Stimulated activated memory B cell treated with anti-CD40 and anti-IgM and Interleukin-4, amounts not matched to agents 10 μg/mL and 1 μg/mL and 100 μg/mL, for 72 hours (primary cell): Measurements from ENCODE around the gene SNCG.
"Not testable (repeated sequence)": the region's sequence is repeated elsewhere in the genome, so short reads cannot be mapped to it uniquely, and the experiment has no call there.

Experiments
- ATAC-seq: fragments of 150-1000 bp; cut with Tn5 transposase; 2 replicates; pipeline ENCODE4 v1.10.0; 2021
- H3K27ac Mint-ChIP-seq: one replicate; pipeline ENCODE4 v1.8.0; 2022; ENCODE audit warnings: mild to moderate bottlenecking, mixed read lengths
- H3K27me3 Mint-ChIP-seq: one replicate; pipeline ENCODE4 v1.8.0; 2022; ENCODE audit warnings: mixed read lengths
- H3K36me3 Mint-ChIP-seq: one replicate; pipeline ENCODE4 v1.8.0; 2022; ENCODE audit warnings: mixed read lengths
- H3K4me1 Mint-ChIP-seq: one replicate; pipeline ENCODE4 v1.8.0; 2022; ENCODE audit warnings: mixed read lengths
- H3K4me3 Mint-ChIP-seq: one replicate; pipeline ENCODE4 v1.8.0; 2022; ENCODE audit warnings: mild to moderate bottlenecking, moderate library complexity, mixed read lengths
- H3K9me3 Mint-ChIP-seq: one replicate; pipeline ENCODE4 v1.8.0; 2022; ENCODE audit warnings: mixed read lengths

The SNCG gene

GRCh38 chr10:86941991-86942421, 16.4 kb upstream of the SNCG start:
- no peak overlapping the region for H3K27ac Mint-ChIP-seq
- H3K36me3 Mint-ChIP-seq = no peaks in the 10 kb centered on the region
- no peak overlapping the region for H3K4me3 Mint-ChIP-seq
- H3K9me3 Mint-ChIP-seq = no peaks in the 10 kb centered on the region
- H3K27me3 Mint-ChIP-seq = peaks cover 9% of the 10 kb centered on the region
- H3K4me1 Mint-ChIP-seq = no peaks in the 10 kb centered on the region
- no peak for ATAC-seq

DNA sequence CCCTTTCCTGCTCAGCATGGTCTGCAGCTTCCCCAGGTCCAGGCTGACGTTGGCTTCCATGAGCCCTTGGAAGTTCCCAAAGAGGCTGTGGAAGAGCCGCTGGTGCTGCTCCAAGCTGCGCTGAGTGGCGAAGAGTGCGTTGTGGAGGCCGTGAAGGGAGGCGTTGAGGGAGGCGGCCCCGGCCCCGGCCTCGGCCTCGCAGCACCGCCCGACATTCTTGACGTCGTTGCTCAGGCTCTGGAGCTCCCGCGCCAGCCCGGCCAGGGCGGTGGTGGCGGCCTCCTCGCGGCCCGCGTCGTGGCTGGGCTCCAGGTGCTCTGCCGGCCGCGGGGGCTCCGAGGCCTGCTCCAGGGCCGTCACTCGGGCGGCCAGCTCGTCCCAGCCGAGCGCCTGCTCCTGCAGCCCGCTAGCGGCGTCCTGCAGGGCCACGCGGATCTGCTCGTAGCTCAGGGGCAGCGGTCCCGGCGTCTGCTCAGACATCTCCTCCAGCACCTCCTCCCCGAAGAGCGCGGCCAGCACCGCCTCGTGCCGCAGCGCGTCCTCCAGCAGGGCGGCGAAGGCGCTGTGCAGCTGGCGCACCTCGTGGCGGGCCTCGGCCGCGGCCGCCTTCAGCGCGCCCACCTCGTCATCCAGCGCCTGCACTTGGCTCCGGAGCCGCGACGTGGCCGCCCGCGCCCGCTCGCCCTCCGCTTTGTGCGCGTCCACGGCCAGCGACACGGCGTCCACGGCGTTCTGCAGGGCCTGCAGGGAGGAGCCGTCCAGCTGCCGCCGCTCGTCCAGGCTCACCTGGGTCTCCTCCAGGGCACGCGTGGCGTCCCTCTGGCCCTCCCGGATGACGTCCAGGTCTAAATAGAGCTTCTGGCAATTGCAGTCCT, 15.7 kb upstream of the SNCG start:
- ATAC-seq = no peak
- no peaks in the 10 kb centered on the region for H3K4me1 Mint-ChIP-seq
- no peaks in the 10 kb centered on the region for H3K36me3 Mint-ChIP-seq
- H3K27me3 Mint-ChIP-seq = peaks cover 12% of the 10 kb centered on the region
- no peak overlapping the region for H3K27ac Mint-ChIP-seq
- H3K4me3 Mint-ChIP-seq = no peak overlapping the region
- no peaks in the 10 kb centered on the region for H3K9me3 Mint-ChIP-seq

DNA sequence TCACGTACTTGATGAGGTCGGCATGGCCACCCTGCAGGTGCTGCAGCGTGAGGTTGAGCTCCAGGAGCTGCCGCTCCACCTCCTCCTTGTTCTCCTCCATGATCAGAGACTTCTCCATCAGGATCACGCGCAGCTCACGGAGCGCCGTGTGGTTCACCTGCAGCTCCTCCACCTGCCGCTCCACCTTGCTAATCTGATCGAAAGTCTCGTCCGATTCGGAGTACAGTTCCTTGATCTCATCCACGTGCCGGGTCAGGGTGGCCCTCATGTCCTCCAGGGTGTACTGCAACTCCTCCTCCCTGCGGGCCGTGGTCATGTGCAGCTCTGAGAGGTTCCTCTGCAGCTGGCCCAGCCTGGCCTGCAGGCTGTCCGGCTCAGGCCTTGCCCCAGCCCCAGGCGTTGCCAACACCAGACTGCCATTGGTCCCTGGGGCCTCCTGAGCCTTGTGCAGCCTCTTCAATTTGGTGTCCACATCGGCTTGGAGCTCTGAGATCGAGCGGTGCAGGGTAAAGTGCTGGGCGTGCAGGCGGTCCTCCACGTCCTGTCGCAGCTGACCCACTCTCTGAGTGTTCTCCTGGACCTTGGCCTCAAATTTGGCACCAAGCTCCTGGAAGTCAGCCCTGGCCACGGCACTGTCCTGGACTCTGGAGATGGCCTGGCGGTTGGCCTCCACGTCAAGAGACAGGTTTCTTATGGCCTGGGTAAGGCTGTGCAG, 14.9 kb upstream of the SNCG start:
- no peaks in the 10 kb centered on the region for H3K4me1 Mint-ChIP-seq

GRCh38 chr10:86944031-86944419, 14.4 kb upstream of the SNCG start:
- Mint-ChIP-seq H3K4me3 (no peak overlapping the region), H3K4me1 (no peaks in the 10 kb centered on the region), H3K9me3 (no peaks in the 10 kb centered on the region), H3K27ac (no peak overlapping the region), H3K27me3 (peaks cover 21% of the 10 kb centered on the region), H3K36me3 (no peaks in the 10 kb centered on the region)
- ATAC-seq = no peak

More for the DNA sequence above, 14.9 kb upstream of the SNCG start:
- Mint-ChIP-seq H3K27me3 (peaks cover 19% of the 10 kb centered on the region), H3K9me3 (no peaks in the 10 kb centered on the region), H3K36me3 (no peaks in the 10 kb centered on the region), H3K27ac (no peak overlapping the region), H3K4me3 (no peak overlapping the region)
- ATAC-seq = no peak

DNA sequence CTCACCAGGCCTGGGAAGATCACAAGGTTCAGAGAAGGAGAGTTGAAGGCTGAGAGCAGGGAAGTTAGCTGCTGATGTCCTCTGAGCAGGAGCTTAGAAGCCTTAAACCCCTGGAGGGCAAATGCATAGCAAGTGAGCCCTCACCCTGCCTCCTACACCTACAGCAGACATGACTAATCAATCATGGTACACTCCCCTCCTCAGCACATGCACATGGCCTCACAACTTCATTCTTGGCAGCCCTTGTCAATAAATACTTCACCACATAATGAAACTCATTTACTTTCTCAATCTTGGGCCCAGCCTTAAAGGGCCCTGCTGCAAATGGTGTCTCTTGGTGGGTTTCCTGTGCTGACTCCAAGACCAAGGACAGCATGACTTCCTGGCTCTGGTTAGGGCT, 13.9 kb upstream of the SNCG start:
- ATAC-seq = no peak

DNA sequence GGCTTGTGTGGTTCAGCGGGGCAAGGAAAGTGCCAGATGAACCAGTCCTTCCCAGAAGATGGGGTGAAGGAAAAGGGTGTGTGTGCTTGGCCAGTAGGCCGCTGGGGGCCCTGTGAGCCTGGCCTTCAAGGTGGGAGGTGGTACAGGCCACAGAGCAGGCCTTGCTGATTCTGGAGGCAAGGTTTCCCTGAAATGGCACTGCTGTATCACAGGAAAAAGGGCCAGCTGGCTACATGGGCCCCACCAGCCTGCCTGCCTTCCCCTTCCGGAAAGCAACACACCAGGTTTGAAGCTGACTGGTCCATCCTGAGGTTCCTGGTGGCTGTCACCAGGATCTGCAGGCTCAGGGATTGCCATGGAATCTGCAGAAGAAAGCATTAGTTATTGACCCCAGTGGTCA, 13.5 kb upstream of the SNCG start:
- ATAC-seq = no peak
- H3K4me3 Mint-ChIP-seq = no peak overlapping the region
- no peaks in the 10 kb centered on the region for H3K36me3 Mint-ChIP-seq
- no peak overlapping the region for H3K27ac Mint-ChIP-seq
- no peaks in the 10 kb centered on the region for H3K4me1 Mint-ChIP-seq
- peaks cover 21% of the 10 kb centered on the region for H3K27me3 Mint-ChIP-seq
- H3K9me3 Mint-ChIP-seq = no peaks in the 10 kb centered on the region

More for the DNA sequence above, 13.9 kb upstream of the SNCG start:
- Mint-ChIP-seq H3K27me3 (peaks cover 21% of the 10 kb centered on the region), H3K4me3 (no peak overlapping the region), H3K9me3 (no peaks in the 10 kb centered on the region), H3K27ac (no peak overlapping the region), H3K36me3 (no peaks in the 10 kb centered on the region), H3K4me1 (no peaks in the 10 kb centered on the region)

DNA sequence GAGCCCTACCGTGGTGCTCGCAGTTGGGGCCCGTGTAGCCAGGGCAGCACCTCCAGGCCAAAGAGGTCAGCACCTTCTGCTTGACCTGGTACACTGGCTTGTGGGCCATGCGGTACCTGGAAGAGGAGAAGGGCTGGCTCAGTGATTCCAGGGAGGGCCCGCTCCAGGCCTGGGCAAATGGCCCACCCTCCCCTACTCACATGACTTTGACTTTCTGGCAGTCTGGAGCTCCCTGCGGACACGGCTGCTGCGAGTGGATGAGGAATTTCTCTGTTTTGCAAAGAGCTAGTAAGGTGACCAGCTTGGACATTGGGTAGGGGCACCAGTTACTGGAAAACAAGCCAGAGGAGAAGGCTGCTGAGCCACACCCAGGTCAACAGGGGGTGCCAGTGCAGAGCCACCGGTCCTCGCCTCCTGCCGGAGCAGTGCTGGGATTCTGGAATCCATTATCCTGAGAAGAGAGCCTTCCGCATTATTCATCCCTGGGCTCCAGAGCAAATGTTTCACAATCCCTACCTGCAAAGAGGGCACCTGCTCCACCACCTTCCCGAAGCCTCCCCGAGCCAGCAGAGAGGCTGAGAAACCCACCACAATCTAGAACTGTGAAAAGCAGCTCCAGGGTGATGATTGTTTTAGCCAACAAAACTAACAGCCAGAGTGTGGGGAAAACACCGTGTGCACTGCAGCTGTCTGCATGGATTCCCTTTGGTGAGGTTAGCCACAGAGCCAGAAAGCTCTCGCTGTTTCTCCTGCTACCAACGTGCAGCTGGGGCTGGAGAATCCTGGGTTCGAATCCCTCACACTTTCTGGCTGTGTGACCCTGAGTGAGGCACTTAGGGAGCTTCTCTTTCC, 12.8 kb upstream of the SNCG start:
- H3K27me3 Mint-ChIP-seq = peaks cover 21% of the 10 kb centered on the region
- no peaks in the 10 kb centered on the region for H3K4me1 Mint-ChIP-seq
- H3K9me3 Mint-ChIP-seq = no peaks in the 10 kb centered on the region
- no peaks in the 10 kb centered on the region for H3K36me3 Mint-ChIP-seq
- H3K4me3 Mint-ChIP-seq = no peak overlapping the region
- H3K27ac Mint-ChIP-seq = no peak overlapping the region
- ATAC-seq = no peak

- no peak for ATAC-seq
- H3K27me3 Mint-ChIP-seq = peaks cover 21% of the 10 kb centered on the region
- no peak overlapping the region for H3K4me3 Mint-ChIP-seq
- H3K36me3 Mint-ChIP-seq = no peaks in the 10 kb centered on the region
- H3K9me3 Mint-ChIP-seq = no peaks in the 10 kb centered on the region
- H3K27ac Mint-ChIP-seq = no peak overlapping the region
- H3K4me1 Mint-ChIP-seq = no peaks in the 10 kb centered on the region
Observed at GRCh38 chr10:86946213-86947155, 11.9 kb upstream of the SNCG start.

DNA sequence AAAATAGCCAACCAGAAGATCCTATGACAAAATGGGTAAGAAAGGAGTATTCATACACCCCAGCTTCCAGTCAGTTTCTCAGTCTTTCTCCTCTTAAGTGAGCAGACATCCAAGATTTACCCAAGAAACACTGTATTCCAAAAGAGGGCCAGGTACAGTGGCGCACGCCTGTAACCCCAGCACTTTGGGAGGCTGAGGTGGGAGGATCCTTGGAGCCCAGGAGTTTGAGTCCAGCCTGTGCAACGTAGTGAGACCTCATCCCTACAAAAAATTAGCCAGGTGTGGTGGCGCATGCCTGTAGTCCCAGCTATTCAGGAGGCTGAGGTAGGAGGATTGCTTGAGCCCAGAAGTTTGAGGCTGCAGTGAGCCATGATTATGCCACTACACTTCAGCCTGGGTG, 10.6 kb upstream of the SNCG start:
- H3K4me1 Mint-ChIP-seq, H3K27ac Mint-ChIP-seq, H3K36me3 Mint-ChIP-seq, ATAC-seq, H3K9me3 Mint-ChIP-seq, H3K4me3 Mint-ChIP-seq: not testable (repeated sequence)
- peaks cover 21% of the 10 kb centered on the region for H3K27me3 Mint-ChIP-seq

DNA sequence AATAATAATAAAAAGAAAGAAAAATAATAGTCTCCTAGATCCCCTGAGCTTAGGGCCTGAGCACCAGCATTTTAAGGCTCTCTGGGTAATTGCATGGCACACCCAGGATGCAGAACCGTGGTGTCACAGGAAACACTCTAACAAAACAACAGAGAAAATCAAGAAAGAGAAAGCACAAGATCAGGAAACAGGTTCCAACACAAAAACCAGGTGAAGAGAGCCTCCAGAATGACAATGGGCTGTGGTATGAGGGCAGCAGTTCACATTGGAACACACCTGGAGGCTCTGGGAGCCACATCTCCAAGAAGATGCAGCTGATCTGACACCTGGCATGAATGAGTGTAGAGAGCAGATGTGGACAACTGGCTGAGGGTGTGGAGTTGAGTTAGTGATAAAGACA, 8.1 kb upstream of the SNCG start:
- no peak overlapping the region for H3K4me3 Mint-ChIP-seq
- no peaks in the 10 kb centered on the region for H3K4me1 Mint-ChIP-seq
- H3K27ac Mint-ChIP-seq = no peak overlapping the region

GRCh38 chr10:86951184-86951761, 7.1 kb upstream of the SNCG start:
- Mint-ChIP-seq H3K9me3 (peaks cover 8% of the 10 kb centered on the region), H3K4me3 (no peak overlapping the region), H3K4me1 (no peaks in the 10 kb centered on the region), H3K27me3 (peaks cover 19% of the 10 kb centered on the region), H3K36me3 (no peaks in the 10 kb centered on the region), H3K27ac (no peak overlapping the region)
- ATAC-seq = no peak

More for the DNA sequence above, 8.1 kb upstream of the SNCG start:
- no peak for ATAC-seq
- H3K9me3 Mint-ChIP-seq = peaks cover 8% of the 10 kb centered on the region
- peaks cover 21% of the 10 kb centered on the region for H3K27me3 Mint-ChIP-seq
- H3K36me3 Mint-ChIP-seq = no peaks in the 10 kb centered on the region

GRCh38 chr10:86952106-86952505, 6.3 kb upstream of the SNCG start:
- Mint-ChIP-seq H3K27ac (no peak overlapping the region), H3K4me1 (no peaks in the 10 kb centered on the region)

GRCh38 chr10:86952697-86953096, 5.7 kb upstream of the SNCG start:
- H3K4me3 Mint-ChIP-seq, H3K36me3 Mint-ChIP-seq, ATAC-seq, H3K9me3 Mint-ChIP-seq, H3K4me1 Mint-ChIP-seq, H3K27ac Mint-ChIP-seq: not testable (repeated sequence)
- peaks cover 17% of the 10 kb centered on the region for H3K27me3 Mint-ChIP-seq

More at GRCh38 chr10:86952106-86952505, 6.3 kb upstream of the SNCG start:
- H3K4me3 Mint-ChIP-seq = no peak overlapping the region
- no peaks in the 10 kb centered on the region for H3K36me3 Mint-ChIP-seq
- H3K9me3 Mint-ChIP-seq = peaks cover 8% of the 10 kb centered on the region
- no peak for ATAC-seq
- H3K27me3 Mint-ChIP-seq = peaks cover 13% of the 10 kb centered on the region
